Effector memory CD4-positive, alpha-beta T cell (primary cell): Measurements from ENCODE around the gene STOM.

Experiments
- DNase-seq, 3 donors: peaks; one replicate each; pipeline ENCODE4 v3.0.0-alpha.2; 2020
- H3K27ac ChIP-seq: 2 replicates; pipeline ENCODE4 v1.7.0; 2013; ENCODE audit warnings: mild to moderate bottlenecking, low read length, moderate library complexity; ENCODE audit not compliant: insufficient read depth, poor library complexity, severe bottlenecking
- H3K27me3 ChIP-seq: replicated peaks from 2 replicates; pipeline ENCODE4 v1.7.0; 2013; ENCODE audit warnings: mild to moderate bottlenecking, low read length; ENCODE audit not compliant: insufficient read depth, control insufficient read depth, poor library complexity, severe bottlenecking
- H3K36me3 ChIP-seq: 2 replicates; pipeline ENCODE4 v1.7.0; 2013; ENCODE audit warnings: mild to moderate bottlenecking, low read length, moderate library complexity; ENCODE audit not compliant: control insufficient read depth, insufficient read depth
- H3K4me1 ChIP-seq: 2 replicates; pipeline ENCODE4 v1.7.0; 2013; ENCODE audit warnings: low read length, mild to moderate bottlenecking; ENCODE audit not compliant: control insufficient read depth, insufficient read depth, poor library complexity, severe bottlenecking
- H3K4me3 ChIP-seq: 2 replicates; pipeline ENCODE4 v1.7.0; 2013; ENCODE audit warnings: low read length, low read depth, mild to moderate bottlenecking; ENCODE audit not compliant: insufficient read depth, poor library complexity, severe bottlenecking
- H3K9me3 ChIP-seq: 2 replicates; pipeline ENCODE4 v1.7.0; 2013; ENCODE audit warnings: mild to moderate bottlenecking, low read length, moderate library complexity; ENCODE audit not compliant: control insufficient read depth

Gene STOM

GRCh38 chr9:121331992-121332685, 37.9 kb downstream of the STOM start:
- Histone ChIP-seq H3K36me3 (no peaks in the 10 kb centered on the region), H3K27ac (no peak overlapping the region), H3K9me3 (no peaks in the 10 kb centered on the region), H3K4me3 (no peak overlapping the region), H3K4me1 (no peaks in the 10 kb centered on the region), H3K27me3 (no peaks in the 10 kb centered on the region)
- DNase-seq: no peak

GRCh38 chr9:121331549-121331948, 38.5 kb downstream of the STOM start:
- no peaks in the 10 kb centered on the region for H3K27me3 ChIP-seq
- no peaks in the 10 kb centered on the region for H3K36me3 ChIP-seq
- H3K4me3 ChIP-seq: no peak overlapping the region
- no peaks in the 10 kb centered on the region for H3K9me3 ChIP-seq
- no peak overlapping the region for H3K27ac ChIP-seq
- H3K4me1 ChIP-seq: no peaks in the 10 kb centered on the region
- DNase-seq: no peak

GRCh38 chr9:121328876-121329681, 41.0 kb downstream of the STOM start:
- no peak for DNase-seq
- Histone ChIP-seq H3K9me3 (no peaks in the 10 kb centered on the region), H3K27me3 (no peaks in the 10 kb centered on the region), H3K27ac (no peak overlapping the region), H3K36me3 (no peaks in the 10 kb centered on the region), H3K4me3 (no peak overlapping the region), H3K4me1 (no peaks in the 10 kb centered on the region)

GRCh38 chr9:121328476-121328875, 41.6 kb downstream of the STOM start:
- H3K36me3 ChIP-seq: no peaks in the 10 kb centered on the region
- no peak overlapping the region for H3K4me3 ChIP-seq
- no peaks in the 10 kb centered on the region for H3K4me1 ChIP-seq
- no peaks in the 10 kb centered on the region for H3K9me3 ChIP-seq
- no peak overlapping the region for H3K27ac ChIP-seq
- DNase-seq: no peak
- H3K27me3 ChIP-seq: no peaks in the 10 kb centered on the region

- no peaks in the 10 kb centered on the region for H3K36me3 ChIP-seq
- no peaks in the 10 kb centered on the region for H3K27me3 ChIP-seq
- no peak for DNase-seq
- no peaks in the 10 kb centered on the region for H3K4me1 ChIP-seq
- H3K4me3 ChIP-seq: no peak overlapping the region
- H3K9me3 ChIP-seq: no peaks in the 10 kb centered on the region
- no peak overlapping the region for H3K27ac ChIP-seq
These were observed 43.0 kb downstream of the STOM start for GRCh38 chr9:121326901-121327613.

GRCh38 chr9:121326130-121326838, 43.8 kb downstream of the STOM start:
- Histone ChIP-seq H3K9me3 (no peaks in the 10 kb centered on the region), H3K36me3 (no peaks in the 10 kb centered on the region), H3K4me3 (no peak overlapping the region), H3K27ac (no peak overlapping the region), H3K27me3 (no peaks in the 10 kb centered on the region), H3K4me1 (peaks cover under 1% of the 10 kb centered on the region)
- DNase-seq: no peak

- H3K36me3 ChIP-seq: no peaks in the 10 kb centered on the region
- H3K4me1 ChIP-seq: peaks cover 8% of the 10 kb centered on the region
- no peak for DNase-seq
- no peaks in the 10 kb centered on the region for H3K9me3 ChIP-seq
- H3K4me3 ChIP-seq: no peak overlapping the region
- H3K27me3 ChIP-seq: no peaks in the 10 kb centered on the region
- H3K27ac ChIP-seq: no peak overlapping the region
These were observed 44.7 kb downstream of the STOM start for GRCh38 chr9:121325387-121325786.

GRCh38 chr9:121324755-121325154, 45.3 kb downstream of the STOM start:
- H3K9me3 ChIP-seq: no peaks in the 10 kb centered on the region
- no peak overlapping the region for H3K27ac ChIP-seq
- DNase-seq: no peak
- peaks cover 8% of the 10 kb centered on the region for H3K4me1 ChIP-seq
- H3K4me3 ChIP-seq: no peak overlapping the region
- no peaks in the 10 kb centered on the region for H3K27me3 ChIP-seq
- H3K36me3 ChIP-seq: no peaks in the 10 kb centered on the region

- Histone ChIP-seq H3K4me3 (no peak overlapping the region), H3K36me3 (no peaks in the 10 kb centered on the region), H3K27ac (no peak overlapping the region), H3K4me1 (peaks cover 8% of the 10 kb centered on the region), H3K9me3 (no peaks in the 10 kb centered on the region), H3K27me3 (no peaks in the 10 kb centered on the region)
- DNase-seq: no peak
These were observed 45.7 kb downstream of the STOM start for GRCh38 chr9:121324316-121324715.
